Measurements from ENCODE around the gene CPNE6. TPM values are rescaled to one million over a fixed set of nuclear protein-coding genes. Genes with fewer than 3 reads are reported as not detected.

Gene CPNE6
- total and polyA plus RNA-seq, 2 of the 13 experiments (the other 11 are each of a cell fraction or from before 2014, with no cell fraction given): not detected

DNA sequence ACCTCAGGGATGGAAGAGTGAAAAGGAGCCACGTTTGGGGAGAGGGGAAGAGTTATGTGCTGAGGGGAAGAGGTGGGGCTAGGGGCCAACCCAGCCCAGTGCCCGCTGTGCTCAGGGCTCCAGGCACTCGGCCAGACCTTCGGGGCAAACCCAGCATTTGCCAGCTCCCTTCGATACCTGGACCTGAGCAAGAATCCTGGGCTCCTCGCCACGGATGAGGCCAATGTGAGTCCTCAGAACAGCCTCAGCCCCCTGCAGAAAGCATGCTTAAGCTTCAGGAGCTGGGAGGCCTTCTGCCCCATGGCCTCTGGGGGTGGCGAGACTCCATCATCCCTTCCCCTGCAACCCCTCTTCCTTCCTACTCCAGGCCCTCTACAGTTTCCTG lies 14.6 kb upstream of the CPNE6 start:
- Histone ChIP-seq H3K4me3 (replicated peaks in 1 of 3; ENCODE audit: insufficient read depth in 1 of 3, low read depth in 2 of 3, low read length in 3 of 3) (no peak overlapping the region), H3K4me1 (ENCODE audit: insufficient read depth, low read length) (peaks cover 48% of the 10 kb centered on the region), H2AFZ (ENCODE audit: low read length) (no peak overlapping the region), H3K79me2 (ENCODE audit: insufficient read depth, low read length) (no peaks in the 10 kb centered on the region), H3K27ac (ENCODE audit: extremely low read length, insufficient read depth, low read length) (no peak overlapping the region), H3K36me3 (replicated peaks in 1 of 2; ENCODE audit: control insufficient read depth in 1 of 2, insufficient read depth in 2 of 2, low read length in 2 of 2) (no peaks in the 10 kb centered on the region), H3K27me3 (ENCODE audit: control insufficient read depth in 1 of 2, insufficient read depth in 2 of 2, low read length in 2 of 2) (peaks cover 18 to 61% of the 10 kb centered on the region in 2 experiments), H3K9ac (ENCODE audit: insufficient read depth, low read depth, low read length) (no peak overlapping the region), H3K9me3 (ENCODE audit: low read length) (no peaks in the 10 kb centered on the region), H4K20me1 (ENCODE audit: insufficient read depth, low read length) (no peaks in the 10 kb centered on the region), H3K4me2 (ENCODE audit: low read depth, low read length) (no peak overlapping the region)
- whole genome bisulfite sequencing (ENCODE audit: low lambda C conversion rate): 13% methylated on average over 5 of the region's 8 CpGs
- intact Hi-C loops (cut with micrococcal nuclease; ENCODE audit: unreplicated experiment) (no loop called here), in situ Hi-C loops (cut with HindIII; ENCODE audit: extremely low pct_ligation_motif_present, low pct_unique_long_range_greater_than_20kb) (loop anchor here (5.0 kb wide), 2 partner anchors 36 to 106 kb away; partner anchors contain the start of genes IRF9 and PCK2)
- DNase-seq (ENCODE audit: low spot score) (no peak), FAIRE-seq (no peak), ATAC-seq (no peak)
- POLR2A ChIA-PET: interaction anchor here (1.0 to 9.6 kb wide), 10 partner anchors 10 to 186 kb away, joined by 3 to 226 read pairs (median 14); partner anchors contain the start of genes DCAF11, IRF9, NRL and PCK2
- BruUV-seq (replicated peaks): no TSS peak
- CTCF ChIA-PET (ENCODE audit: low intra/inter-chr PET ratio, low total read pairs): interaction anchor here (4.4 to 5.4 kb wide), 2 partner anchors 33 to 52 kb away, joined by 86 to 109 read pairs; no protein-coding TSS in a partner anchor
- TF ChIP-seq ZNF839 (CRISPR knock-in tag; IDR thresholded peaks at IDR 0.05; ENCODE audit: borderline replicate concordance) (0 out of 2 replicates have a peak, but pooled peaks have one; percentile 41), MATR3 (CRISPR knock-in tag; IDR thresholded peaks at IDR 0.05) (no peak), ZNF333 (CRISPR knock-in tag; IDR thresholded peaks at IDR 0.05; ENCODE audit: borderline replicate concordance) (0 out of 2 replicates have a peak, but pooled peaks have one; percentile 3), RBAK (CRISPR knock-in tag; IDR thresholded peaks at IDR 0.05) (no peak), MYNN (CRISPR knock-in tag; IDR thresholded peaks at IDR 0.05; ENCODE audit: low read depth) (no peak), SMC3 (IDR thresholded peaks at IDR 0.05; ENCODE audit: low read length) (no peak), HES4 (CRISPR knock-in tag; IDR thresholded peaks at IDR 0.05; ENCODE audit: borderline replicate concordance) (0 out of 2 replicates have a peak, but pooled peaks have one; percentile 53), HINFP (CRISPR knock-in tag; IDR thresholded peaks at IDR 0.05; ENCODE audit: low read depth) (no peak), CREB1 (IDR thresholded peaks at IDR 0.05) (no peak), CREB1 (CRISPR knock-in tag; IDR thresholded peaks at IDR 0.05) (no peak)
- TF ChIP-seq, protein P1, sequence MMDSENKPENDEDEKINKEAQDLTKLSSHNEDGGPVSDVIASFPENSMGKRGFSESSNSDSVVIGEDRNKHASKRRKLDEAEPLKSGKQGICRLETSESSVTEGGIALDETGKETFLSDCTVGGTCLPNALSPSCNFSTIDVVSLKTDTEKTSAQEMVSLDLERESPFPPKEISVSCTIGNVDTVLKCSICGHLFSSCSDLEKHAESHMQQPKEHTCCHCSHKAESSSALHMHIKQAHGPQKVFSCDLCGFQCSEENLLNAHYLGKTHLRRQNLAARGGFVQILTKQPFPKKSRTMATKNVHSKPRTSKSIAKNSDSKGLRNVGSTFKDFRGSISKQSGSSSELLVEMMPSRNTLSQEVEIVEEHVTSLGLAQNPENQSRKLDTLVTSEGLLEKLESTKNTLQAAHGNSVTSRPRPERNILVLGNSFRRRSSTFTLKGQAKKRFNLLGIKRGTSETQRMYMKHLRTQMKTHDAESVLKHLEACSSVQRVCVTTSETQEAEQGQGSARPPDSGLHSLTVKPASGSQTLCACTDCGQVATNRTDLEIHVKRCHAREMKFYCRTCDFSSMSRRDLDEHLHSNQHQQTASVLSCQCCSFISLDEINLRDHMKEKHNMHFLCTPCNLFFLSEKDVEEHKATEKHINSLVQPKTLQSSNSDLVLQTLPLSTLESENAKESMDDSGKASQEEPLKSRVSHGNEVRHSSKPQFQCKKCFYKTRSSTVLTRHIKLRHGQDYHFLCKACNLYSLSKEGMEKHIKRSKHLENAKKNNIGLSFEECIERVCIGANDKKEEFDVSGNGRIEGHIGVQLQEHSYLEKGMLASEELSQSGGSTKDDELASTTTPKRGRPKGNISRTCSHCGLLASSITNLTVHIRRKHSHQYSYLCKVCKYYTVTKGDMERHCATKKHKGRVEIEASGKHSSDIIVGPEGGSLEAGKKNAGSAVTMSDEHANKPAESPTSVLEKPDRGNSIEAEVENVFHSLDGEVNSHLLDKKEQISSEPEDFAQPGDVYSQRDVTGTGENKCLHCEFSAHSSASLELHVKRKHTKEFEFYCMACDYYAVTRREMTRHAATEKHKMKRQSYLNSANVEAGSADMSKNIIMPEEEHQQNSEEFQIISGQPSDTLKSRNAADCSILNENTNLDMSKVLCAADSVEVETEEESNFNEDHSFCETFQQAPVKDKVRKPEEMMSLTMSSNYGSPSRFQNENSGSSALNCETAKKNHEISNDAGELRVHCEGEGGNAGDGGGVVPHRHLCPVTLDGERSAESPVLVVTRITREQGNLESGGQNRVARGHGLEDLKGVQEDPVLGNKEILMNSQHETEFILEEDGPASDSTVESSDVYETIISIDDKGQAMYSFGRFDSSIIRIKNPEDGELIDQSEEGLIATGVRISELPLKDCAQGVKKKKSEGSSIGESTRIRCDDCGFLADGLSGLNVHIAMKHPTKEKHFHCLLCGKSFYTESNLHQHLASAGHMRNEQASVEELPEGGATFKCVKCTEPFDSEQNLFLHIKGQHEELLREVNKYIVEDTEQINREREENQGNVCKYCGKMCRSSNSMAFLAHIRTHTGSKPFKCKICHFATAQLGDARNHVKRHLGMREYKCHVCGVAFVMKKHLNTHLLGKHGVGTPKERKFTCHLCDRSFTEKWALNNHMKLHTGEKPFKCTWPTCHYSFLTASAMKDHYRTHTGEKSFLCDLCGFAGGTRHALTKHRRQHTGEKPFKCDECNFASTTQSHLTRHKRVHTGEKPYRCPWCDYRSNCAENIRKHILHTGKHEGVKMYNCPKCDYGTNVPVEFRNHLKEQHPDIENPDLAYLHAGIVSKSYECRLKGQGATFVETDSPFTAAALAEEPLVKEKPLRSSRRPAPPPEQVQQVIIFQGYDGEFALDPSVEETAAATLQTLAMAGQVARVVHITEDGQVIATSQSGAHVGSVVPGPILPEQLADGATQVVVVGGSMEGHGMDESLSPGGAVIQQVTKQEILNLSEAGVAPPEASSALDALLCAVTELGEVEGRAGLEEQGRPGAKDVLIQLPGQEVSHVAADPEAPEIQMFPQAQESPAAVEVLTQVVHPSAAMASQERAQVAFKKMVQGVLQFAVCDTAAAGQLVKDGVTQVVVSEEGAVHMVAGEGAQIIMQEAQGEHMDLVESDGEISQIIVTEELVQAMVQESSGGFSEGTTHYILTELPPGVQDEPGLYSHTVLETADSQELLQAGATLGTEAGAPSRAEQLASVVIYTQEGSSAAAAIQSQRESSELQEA (CRISPR knock-in tag; IDR thresholded peaks at IDR 0.05; ENCODE audit: not compliant biosample characterization): peak; percentile 18

Data from HepG2 (cell line).